ENCODE data around the gene MTSS2.

- TF ChIP-seq POLR2A (IDR thresholded peaks at IDR 0.05; ENCODE audit: extremely low read depth, insufficient read length) (no peak), CTCF (IDR thresholded peaks at IDR 0.05; ENCODE audit: low read depth, low read length) (no peak)
Observed at GRCh38 chr16:70723740-70724145, 37.9 kb upstream of the MTSS2 start.
